HepG2 (cell line): Measurements from ENCODE around the gene NCKIPSD. TPM values are rescaled to one million over a fixed set of nuclear protein-coding genes. Genes with fewer than 3 reads are reported as not detected.

Experiments
- ATAC-seq: fragments of 200-7000 bp; cut with Tn5 transposase; 3 replicates; pipeline ENCODE4 v1.9.1; 2020; ENCODE audit warnings: mild to moderate bottlenecking, moderate library complexity
- BruUV-seq: library from RNA; stranded (reverse); fragments of 400-500 nt; replicated peaks from 2 replicates; lab custom pipeline; 2021; lab: Mats Ljungman, UMichigan
- CTCF ChIA-PET: fragments of 300-600 bp; formaldehyde crosslinking; extraction: SDS; loops from one replicate; lab custom pipeline; 2021; ENCODE audit warnings: low total read pairs, inconsistent platforms, low intra/inter-chr PET ratio; lab: Yijun Ruan, JAX
- POLR2A ChIA-PET: fragments of 350-600 bp; sonication (Branson Sonifier 250); formaldehyde crosslinking; loops from one replicate; lab custom pipeline; 2020; ENCODE audit warnings: antibody characterized with exemption, inconsistent platforms; lab: Yijun Ruan, JAX
- DNase-seq: peaks from one replicate; pipeline ENCODE4 v3.0.0-alpha.2; 2015; ENCODE audit warnings: low spot score
- FAIRE-seq: peaks from 3 replicates; lab custom pipeline; 2011; peaks lifted over from hg19 to GRCh38; lab: Jason Lieb, UNC
- H2AFZ ChIP-seq: one replicate; pipeline ENCODE4 v1.6.1; 2011; ENCODE audit warnings: low read length, inconsistent platforms
- H3K27ac ChIP-seq: fragments of 300-600 bp; 3 replicates; pipeline ENCODE4 v1.8.0; 2011; ENCODE audit warnings: mixed run types, mild to moderate bottlenecking, mixed read lengths, low read length, inconsistent platforms; ENCODE audit not compliant: insufficient read depth; ENCODE audit errors: extremely low read length
- H3K27me3 ChIP-seq, 2 experiments: fragments of 200-600 bp in 1 of 2; 2 replicates in 1 of 2; 3 replicates in 1 of 2; pipeline versions ENCODE4 v1.6.0 to v1.8.0; 2011; ENCODE audit warnings: low read length in 2 of 2, mild to moderate bottlenecking in 2 of 2, moderate library complexity in 2 of 2, inconsistent platforms in 1 of 2; ENCODE audit not compliant: insufficient read depth in 2 of 2, control insufficient read depth in 1 of 2
- H3K36me3 ChIP-seq, 2 experiments: fragments of 200-600 bp in 1 of 2; replicated peaks in 1 of 2; 2 replicates in 1 of 2; 3 replicates in 1 of 2; pipeline versions ENCODE4 v1.5.1 to v1.8.0; 2011; ENCODE audit warnings: low read length in 2 of 2, inconsistent platforms in 1 of 2; ENCODE audit not compliant: insufficient read depth in 2 of 2, control insufficient read depth in 1 of 2
- H3K4me1 ChIP-seq: 2 replicates; pipeline ENCODE4 v1.5.1; 2012; ENCODE audit warnings: low read length, inconsistent platforms; ENCODE audit not compliant: insufficient read depth
- H3K4me2 ChIP-seq: 2 replicates; pipeline ENCODE4 v1.6.0; 2011; ENCODE audit warnings: low read depth, low read length, inconsistent platforms
- H3K4me3 ChIP-seq, 3 experiments: fragments of 200-600 bp in 1 of 3; sonication (generic), shearing (Covaris generic) in 1 of 3; replicated peaks in 1 of 3; 2 replicates each; pipeline ENCODE4 v1.5.1; 2011 to 2016; ENCODE audit warnings: low read length in 3 of 3, inconsistent platforms in 2 of 3, low read depth in 2 of 3, mild to moderate bottlenecking in 2 of 3, control low read depth in 1 of 3, mixed read lengths in 1 of 3; ENCODE audit not compliant: insufficient read depth in 1 of 3
- H3K79me2 ChIP-seq: one replicate; pipeline ENCODE4 v1.6.1; 2011; ENCODE audit warnings: low read length, inconsistent platforms; ENCODE audit not compliant: insufficient read depth
- H3K9ac ChIP-seq: 2 replicates; pipeline ENCODE4 v1.6.0; 2011; ENCODE audit warnings: mild to moderate bottlenecking, low read depth, low read length, inconsistent platforms; ENCODE audit not compliant: insufficient read depth
- H3K9me3 ChIP-seq: 2 replicates; pipeline ENCODE4 v1.5.1; 2012; ENCODE audit warnings: mild to moderate bottlenecking, low read length
- H4K20me1 ChIP-seq: 2 replicates; pipeline ENCODE4 v1.6.0; 2011; ENCODE audit warnings: inconsistent platforms, mild to moderate bottlenecking, low read length, moderate library complexity; ENCODE audit not compliant: insufficient read depth
- ARID5B ChIP-seq: IDR thresholded peaks from 2 replicates; pipeline ENCODE4 v1.4.0; 2020; ENCODE audit warnings: mild to moderate bottlenecking, missing genetic modification reagents
- BRCA1 ChIP-seq: sonication (generic); formaldehyde crosslinking; IDR thresholded peaks from 2 replicates; pipeline ENCODE4 v1.4.0; 2020; ENCODE audit warnings: missing genetic modification reagents
- CBFB ChIP-seq: sonication (generic); formaldehyde crosslinking; IDR thresholded peaks from 2 replicates; pipeline ENCODE4 v1.4.0; 2020; ENCODE audit warnings: missing genetic modification reagents
- DR1 ChIP-seq: sonication (generic); formaldehyde crosslinking; IDR thresholded peaks from 2 replicates; pipeline ENCODE4 v1.8.0; 2021; ENCODE audit warnings: mild to moderate bottlenecking, missing genetic modification reagents, inconsistent platforms
- DRAP1 ChIP-seq: IDR thresholded peaks from 2 replicates; pipeline ENCODE4 v1.6.1; 2016; ENCODE audit warnings: missing genetic modification reagents, missing compliant biosample characterization
- E2F5 ChIP-seq: sonication (generic); formaldehyde crosslinking; conservative IDR thresholded peaks from 2 replicates; pipeline ENCODE4 v1.4.0; 2020; ENCODE audit warnings: missing genetic modification reagents
- KAT2B ChIP-seq: fragments of 150-350 bp; IDR thresholded peaks from 2 replicates; pipeline ENCODE4 v1.6.1; 2014; ENCODE audit warnings: low read depth, low read length, borderline replicate concordance
- PAF1 ChIP-seq: IDR thresholded peaks from 2 replicates; pipeline ENCODE4 v1.6.1; 2016; ENCODE audit warnings: missing genetic modification reagents, missing compliant biosample characterization
- RFX1 ChIP-seq: fragments of 450-650 bp; IDR thresholded peaks from 2 replicates; pipeline ENCODE4 v1.6.1; 2017
- SUZ12 ChIP-seq: fragments of 150-350 bp; IDR thresholded peaks from 2 replicates; pipeline ENCODE4 v1.6.1; 2014; ENCODE audit warnings: low read depth, low read length
- ZBTB3 ChIP-seq: sonication (generic); formaldehyde crosslinking; IDR thresholded peaks from 2 replicates; pipeline ENCODE4 v1.4.0; 2020; ENCODE audit warnings: low read depth, mild to moderate bottlenecking, moderate library complexity, missing genetic modification reagents, borderline replicate concordance
- ZBTB42 ChIP-seq: sonication (generic); formaldehyde crosslinking; IDR thresholded peaks from 2 replicates; pipeline ENCODE4 v1.5.0; 2020; ENCODE audit warnings: mild to moderate bottlenecking, missing genetic modification reagents
- ZNF281 ChIP-seq: sonication (generic); formaldehyde crosslinking; IDR thresholded peaks from 2 replicates; pipeline ENCODE4 v1.4.0; 2020; ENCODE audit warnings: missing genetic modification reagents, borderline replicate concordance
- ZNF382 ChIP-seq: sonication (generic); formaldehyde crosslinking; IDR thresholded peaks from 2 replicates; pipeline ENCODE4 v1.5.0; 2020; ENCODE audit warnings: missing genetic modification reagents, mild to moderate bottlenecking, borderline replicate concordance
- WGBS: methylation state at CpG from one replicate; pipeline ENCODE4 v1.1.6; 2017; ENCODE audit warnings: low lambda C conversion rate; 5-methylcytosine and 5-hydroxymethylcytosine counted together
- in situ Hi-C: cut with HindIII; loops from 2 replicates; pipeline ENCODE4 v1.10.0; 2017; ENCODE audit warnings: low pct_unique_long_range_greater_than_20kb; ENCODE audit not compliant: extremely low pct_ligation_motif_present
- intact Hi-C: fragments of 100-400 bp; cut with micrococcal nuclease; formaldehyde crosslinking; loops from one replicate; pipeline ENCODE4 v1.10.0; 2022; ENCODE audit not compliant: unreplicated experiment
- polyA plus RNA-seq, 8 experiments: library from polyadenylated mRNA; depleted of rRNA in 3 of 8; stranded (reverse) in 7 of 8; unstranded in 1 of 8; fragments of >200 nt; fragmentation: Illumina TruSeq in 4 of 8; extraction: Trizol in 4 of 8; gene quantifications; 2 replicates each; pipeline versions ENCODE4 v1.2.1 to v1.2.3, GENCODE V29; 2011 to 2016; ENCODE audit warnings: low read depth in 4 of 8, missing spikeins in 1 of 8, mixed read lengths in 1 of 8; ENCODE audit not compliant: insufficient read depth in 1 of 8
- total RNA-seq, 5 experiments: library from RNA; depleted of rRNA; stranded (reverse); fragments of >200 nt; fragmentation: Illumina TruSeq; extraction: Trizol; gene quantifications; 2 replicates each; pipeline ENCODE4 v1.2.3, GENCODE V29; 2016; ENCODE audit warnings: low read depth in 1 of 5

Gene NCKIPSD
- total and polyA plus RNA-seq, 2 of the 13 experiments (the other 11 are each of a cell fraction or from before 2014, with no cell fraction given) = 13.5 to 35.2 TPM

GRCh38 chr3:48656841-48657281 is 28.9 kb downstream of the NCKIPSD start:
- Histone ChIP-seq H3K79me2 (no peaks in the 10 kb centered on the region), H3K9ac (no peak overlapping the region), H4K20me1 (peaks cover 6% of the 10 kb centered on the region), H3K4me3 (no peak overlapping the region), H2AFZ (no peak overlapping the region), H3K4me2 (no peak overlapping the region), H3K36me3 (peaks cover 1 to 3% of the 10 kb centered on the region in 2 experiments; a peak in 2 of 5 replicates), H3K4me1 (peaks cover 17% of the 10 kb centered on the region), H3K27ac (no peak overlapping the region), H3K9me3 (no peaks in the 10 kb centered on the region), H3K27me3 (no peaks in the 10 kb centered on the region)
- intact Hi-C loops (no loop called here), in situ Hi-C loops (no loop called here)
- DNase-seq = no peak
- CTCF ChIA-PET = no interaction called here
- POLR2A ChIA-PET = interaction anchor here (1.3 to 3.9 kb wide), 2 partner anchors 21 to 33 kb away, joined by 5 to 10 read pairs; partner anchors contain the start of gene SLC26A6
- ATAC-seq = no peak
- FAIRE-seq = no peak
- WGBS = 95% methylated on average over 33 of the region's 45 CpGs
- no TSS peak for BruUV-seq
- TF ChIP-seq PAF1 (CRISPR knock-in tag) (no peak), CBFB (CRISPR knock-in tag) (no peak), KAT2B (no peak), BRCA1 (CRISPR knock-in tag) (no peak), ZBTB3 (CRISPR knock-in tag) (no peak), ARID5B (CRISPR knock-in tag) (no peak), SUZ12 (no peak), ZBTB42 (no peak), DR1 (CRISPR knock-in tag) (no peak), ZNF382 (CRISPR knock-in tag) (no peak), E2F5 (no peak), ZNF281 (CRISPR knock-in tag) (no peak), RFX1 (no peak), DRAP1 (no peak)
